Measurements from ENCODE around the gene RNFT2. TPM values are rescaled to one million over a fixed set of nuclear protein-coding genes. Genes with fewer than 3 reads are reported as not detected.

Gene RNFT2
- polyA plus RNA-seq, 1 donor (not counting 4 experiments of a cell fraction or from before 2014, with no cell fraction given): 0.96 TPM

- H3K4me3 ChIP-seq (ENCODE audit: control insufficient read depth in 2 of 3, extremely low read depth in 1 of 3, insufficient read depth in 2 of 3, low read depth in 1 of 3, low read length in 3 of 3): no peak overlapping the region
- H3K9me1 ChIP-seq (ENCODE audit: control insufficient read depth, extremely low read depth, insufficient read depth, low read length): no peaks in the 10 kb centered on the region
- H3K9me3 ChIP-seq (ENCODE audit: control insufficient read depth, low read depth, low read length): no peaks in the 10 kb centered on the region
- H3K4me2 ChIP-seq (ENCODE audit: control insufficient read depth, extremely low read depth, insufficient read depth, low read depth, low read length): no peak overlapping the region
- DNase-seq (ENCODE audit: low read depth, low spot score): no peak
- no peak overlapping the region for H3K9ac ChIP-seq (ENCODE audit: control insufficient read depth, extremely low read depth, insufficient read depth, low read length)
- H3K27me3 ChIP-seq (ENCODE audit: control insufficient read depth, extremely low read depth, insufficient read depth, low read length): no peaks in the 10 kb centered on the region
- H3K27ac ChIP-seq (ENCODE audit: control insufficient read depth, insufficient read depth, low read length): no peak overlapping the region
- H3K79me2 ChIP-seq (ENCODE audit: control insufficient read depth, insufficient read depth, low read length): no peaks in the 10 kb centered on the region
- no peak overlapping the region for H2AFZ ChIP-seq (ENCODE audit: control insufficient read depth, low read length)
- no peak for FAIRE-seq
- no peaks in the 10 kb centered on the region for H3K36me3 ChIP-seq (ENCODE audit: control insufficient read depth in 2 of 2, extremely low read depth in 1 of 2, insufficient read depth in 2 of 2, low read length in 2 of 2)
- TF ChIP-seq EZH2 (IDR thresholded peaks at IDR 0.05; ENCODE audit: low read length) (no peak), CTCF (optimal IDR thresholded peaks at IDR 0.05 in 1 of 3, IDR thresholded peaks at IDR 0.05 in 1 of 3, conservative IDR thresholded peaks at IDR 0.05 in 1 of 3; ENCODE audit: extremely low read depth in 1 of 3, insufficient read depth in 2 of 3, low read length in 3 of 3) (no peak)
- H4K20me1 ChIP-seq (ENCODE audit: control insufficient read depth, extremely low read depth, insufficient read depth, low read length): no peaks in the 10 kb centered on the region
- no peaks in the 10 kb centered on the region for H3K4me1 ChIP-seq (ENCODE audit: control insufficient read depth, extremely low read depth, insufficient read depth, low read length)
- dilution Hi-C loops (cut with MboI; ENCODE audit: extremely low pct_ligation_motif_present, low sequenced_read_pairs): no loop called here
Observed at GRCh38 chr12:116852303-116852702, 114.2 kb downstream of the RNFT2 start.

DNA sequence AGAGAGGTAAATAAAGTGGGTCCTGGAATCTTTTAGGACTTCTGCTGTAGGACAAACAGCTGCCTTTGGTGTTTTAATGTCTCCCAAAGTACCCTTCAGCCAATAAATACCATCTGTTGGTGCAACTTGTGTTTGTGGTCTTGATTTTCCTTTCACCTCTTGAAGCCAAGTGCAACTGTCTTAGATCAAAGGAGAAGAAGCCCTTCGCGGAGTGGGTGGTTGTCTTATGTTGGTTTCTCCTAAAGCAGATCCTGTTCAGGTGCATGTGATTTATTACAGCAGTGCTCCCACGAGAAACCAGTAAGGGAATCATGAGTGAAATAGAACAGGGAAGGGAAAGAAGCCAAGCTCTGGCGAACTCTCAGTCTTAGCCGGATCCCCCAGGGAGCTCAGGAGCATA lies 115.4 kb downstream of the RNFT2 start:
- no peaks in the 10 kb centered on the region for H3K9me1 ChIP-seq (ENCODE audit: control insufficient read depth, extremely low read depth, insufficient read depth, low read length)
- FAIRE-seq: no peak
- H4K20me1 ChIP-seq (ENCODE audit: control insufficient read depth, extremely low read depth, insufficient read depth, low read length): no peaks in the 10 kb centered on the region
- no peak for DNase-seq (ENCODE audit: low read depth, low spot score)
- TF ChIP-seq CTCF (optimal IDR thresholded peaks at IDR 0.05 in 1 of 3, IDR thresholded peaks at IDR 0.05 in 1 of 3, conservative IDR thresholded peaks at IDR 0.05 in 1 of 3; ENCODE audit: extremely low read depth in 1 of 3, insufficient read depth in 2 of 3, low read length in 3 of 3) (no peak), EZH2 (IDR thresholded peaks at IDR 0.05; ENCODE audit: low read length) (no peak)
- H2AFZ ChIP-seq (ENCODE audit: control insufficient read depth, low read length): no peak overlapping the region
- no peak overlapping the region for H3K27ac ChIP-seq (ENCODE audit: control insufficient read depth, insufficient read depth, low read length)
- no peaks in the 10 kb centered on the region for H3K36me3 ChIP-seq (ENCODE audit: control insufficient read depth in 2 of 2, extremely low read depth in 1 of 2, insufficient read depth in 2 of 2, low read length in 2 of 2)
- no peak overlapping the region for H3K9ac ChIP-seq (ENCODE audit: control insufficient read depth, extremely low read depth, insufficient read depth, low read length)
- no peak overlapping the region for H3K4me2 ChIP-seq (ENCODE audit: control insufficient read depth, extremely low read depth, insufficient read depth, low read depth, low read length)
- no peaks in the 10 kb centered on the region for H3K79me2 ChIP-seq (ENCODE audit: control insufficient read depth, insufficient read depth, low read length)
- H3K4me3 ChIP-seq (ENCODE audit: control insufficient read depth in 2 of 3, extremely low read depth in 1 of 3, insufficient read depth in 2 of 3, low read depth in 1 of 3, low read length in 3 of 3): no peak overlapping the region
- H3K4me1 ChIP-seq (ENCODE audit: control insufficient read depth, extremely low read depth, insufficient read depth, low read length): no peaks in the 10 kb centered on the region
- H3K9me3 ChIP-seq (ENCODE audit: control insufficient read depth, low read depth, low read length): no peaks in the 10 kb centered on the region
- H3K27me3 ChIP-seq (ENCODE audit: control insufficient read depth, extremely low read depth, insufficient read depth, low read length): peaks cover 4% of the 10 kb centered on the region
- dilution Hi-C loops (cut with MboI; ENCODE audit: extremely low pct_ligation_motif_present, low sequenced_read_pairs): no loop called here

All from keratinocyte (primary cell).